Smooth muscle cell (in vitro differentiated cells): ENCODE measurements around the gene PTPRG. TPM values are rescaled to one million over a fixed set of nuclear protein-coding genes. Genes with fewer than 3 reads are reported as not detected.
A peak's percentile ranks its signal among the peaks of the same experiment; 100 is the strongest.

Source experiments
- DNase-seq: peaks from one replicate; lab custom pipeline; 2025; ENCODE audit not compliant: unreplicated experiment; lab: John Stamatoyannopoulos, UW
- H2AFZ ChIP-seq: fragments of 200-600 bp; sonication (generic); 2 replicates; pipeline ENCODE4 v1.6.0; 2016; ENCODE audit warnings: antibody characterized with exemption, low read depth, mild to moderate bottlenecking
- H3F3A ChIP-seq: fragments of 200-600 bp; sonication (generic); 2 replicates; pipeline ENCODE4 v1.6.0; 2017; ENCODE audit warnings: antibody characterized with exemption, low read depth
- H3K27ac ChIP-seq: fragments of 200-600 bp; sonication (generic); 2 replicates; pipeline ENCODE4 v1.5.1; 2016; ENCODE audit warnings: low read depth, mild to moderate bottlenecking
- H3K27me3 ChIP-seq: fragments of 200-600 bp; sonication (generic); 2 replicates; pipeline ENCODE4 v1.6.1; 2016; ENCODE audit warnings: low read depth, mild to moderate bottlenecking
- H3K36me3 ChIP-seq: fragments of 200-600 bp; sonication (generic); 2 replicates; pipeline ENCODE4 v1.5.1; 2016; ENCODE audit warnings: low read depth
- H3K4me1 ChIP-seq: fragments of 200-600 bp; sonication (generic); 2 replicates; pipeline ENCODE4 v1.5.1; 2016; ENCODE audit warnings: low read depth
- H3K4me2 ChIP-seq: fragments of 200-600 bp; sonication (generic); 2 replicates; pipeline ENCODE4 v1.6.0; 2016; ENCODE audit warnings: mild to moderate bottlenecking
- H3K4me3 ChIP-seq: fragments of 200-600 bp; sonication (generic); 2 replicates; pipeline ENCODE4 v1.5.1; 2016; ENCODE audit warnings: mild to moderate bottlenecking
- H3K79me2 ChIP-seq: fragments of 200-600 bp; sonication (generic); 2 replicates; pipeline ENCODE4 v1.6.0; 2016; ENCODE audit warnings: low read depth, mild to moderate bottlenecking
- H3K9ac ChIP-seq: fragments of 200-600 bp; sonication (generic); 2 replicates; pipeline ENCODE4 v1.6.0; 2016; ENCODE audit warnings: low read depth
- H3K9me3 ChIP-seq: fragments of 200-600 bp; sonication (generic); replicated peaks from 2 replicates; pipeline ENCODE4 v1.5.1; 2016; ENCODE audit warnings: low read depth
- H4K20me1 ChIP-seq: fragments of 200-600 bp; sonication (generic); 2 replicates; pipeline ENCODE4 v1.6.0; 2016; ENCODE audit warnings: low read depth
- CTCF ChIP-seq: fragments of 200-600 bp; sonication (generic); IDR thresholded peaks from 2 replicates; pipeline ENCODE4 v1.5.1; 2017; ENCODE audit warnings: borderline replicate concordance, mild to moderate bottlenecking, antibody characterized with exemption; ENCODE audit not compliant: insufficient read depth, poor library complexity, severe bottlenecking
- WGBS: methylation state at CpG from one replicate; pipeline ENCODE4 v1.1.7; 2016; ENCODE audit warnings: low lambda C conversion rate; 5-methylcytosine and 5-hydroxymethylcytosine counted together
- polyA plus RNA-seq: library from polyadenylated mRNA; unstranded; fragments of >200 nt; fragmentation: Nextera tagmentation; extraction: Ambion mirVana; gene quantifications from 2 replicates; pipeline ENCODE4 v1.2.1, GENCODE V29; 2016
- total RNA-seq: library from RNA; depleted of rRNA; stranded (reverse); fragments of >200 nt; gene quantifications from 2 replicates; pipeline ENCODE4 v1.2.3, GENCODE V29; 2014

The PTPRG gene
- total and polyA plus RNA-seq, 2 experiments from 2014 or later, result 21.2 to 87.3 TPM

GRCh38 chr3:61863579-61863978 lies 302.2 kb downstream of the PTPRG start:
- H3K36me3 ChIP-seq, result no peaks in the 10 kb centered on the region
- H3K9me3 ChIP-seq, result no peaks in the 10 kb centered on the region
- H3K4me3 ChIP-seq, result no peak overlapping the region
- 59% methylated on average over 1 of the region's 1 CpG for WGBS
- DNase-seq, result no peak
- H4K20me1 ChIP-seq, result peaks cover 77% of the 10 kb centered on the region
- no peak overlapping the region for H3K4me2 ChIP-seq
- no peak overlapping the region for H3K9ac ChIP-seq
- H3F3A ChIP-seq, result no peaks in the 10 kb centered on the region
- TF ChIP-seq CTCF, result no peak
- H3K27me3 ChIP-seq, result no peaks in the 10 kb centered on the region
- H3K79me2 ChIP-seq, result peaks cover 8% of the 10 kb centered on the region
- H3K27ac ChIP-seq, result no peak overlapping the region
- no peak overlapping the region for H2AFZ ChIP-seq
- peaks cover 6% of the 10 kb centered on the region for H3K4me1 ChIP-seq

GRCh38 chr3:61864886-61865285 lies 303.5 kb downstream of the PTPRG start:
- Histone ChIP-seq H3K36me3 (no peaks in the 10 kb centered on the region), H3K9ac (no peak overlapping the region), H3K27me3 (no peaks in the 10 kb centered on the region), H4K20me1 (peaks cover 85% of the 10 kb centered on the region), H3K79me2 (no peaks in the 10 kb centered on the region), H3K4me3 (no peak overlapping the region), H3K4me2 (peak overlapping the region; percentile 14), H3K4me1 (peaks cover 16% of the 10 kb centered on the region), H3K9me3 (no peaks in the 10 kb centered on the region), H3K27ac (no peak overlapping the region), H2AFZ (no peak overlapping the region), H3F3A (no peaks in the 10 kb centered on the region)
- no peak for DNase-seq
- 67% methylated on average over 1 of the region's 1 CpG for WGBS
- TF ChIP-seq CTCF, result no peak

- H3K27ac ChIP-seq, result no peak overlapping the region
- no peaks in the 10 kb centered on the region for H3K79me2 ChIP-seq
- H3K4me2 ChIP-seq, result no peak overlapping the region
- H3K9me3 ChIP-seq, result no peaks in the 10 kb centered on the region
- no peak overlapping the region for H3K4me3 ChIP-seq
- H2AFZ ChIP-seq, result no peak overlapping the region
- no peaks in the 10 kb centered on the region for H3K36me3 ChIP-seq
- H3F3A ChIP-seq, result no peaks in the 10 kb centered on the region
- H3K4me1 ChIP-seq, result peaks cover 16% of the 10 kb centered on the region
- no peaks in the 10 kb centered on the region for H3K27me3 ChIP-seq
- TF ChIP-seq CTCF, result no peak
- WGBS, result 65% methylated on average over 6 of the region's 6 CpGs
- H3K9ac ChIP-seq, result no peak overlapping the region
- no peak for DNase-seq
- H4K20me1 ChIP-seq, result peaks cover 90% of the 10 kb centered on the region
These were observed 304.2 kb downstream of the PTPRG start for GRCh38 chr3:61865466-61866152.

GRCh38 chr3:61866153-61866542 lies 304.8 kb downstream of the PTPRG start:
- Histone ChIP-seq H3K4me2 (no peak overlapping the region), H3K9ac (no peak overlapping the region), H4K20me1 (peaks cover 96% of the 10 kb centered on the region), H3K79me2 (no peaks in the 10 kb centered on the region), H3K36me3 (no peaks in the 10 kb centered on the region), H3K27me3 (no peaks in the 10 kb centered on the region), H2AFZ (no peak overlapping the region), H3K9me3 (no peaks in the 10 kb centered on the region), H3K4me1 (peaks cover 16% of the 10 kb centered on the region), H3K27ac (no peak overlapping the region), H3F3A (no peaks in the 10 kb centered on the region), H3K4me3 (no peak overlapping the region)
- DNase-seq, result no peak
- WGBS, result 93% methylated on average over 2 of the region's 2 CpGs
- TF ChIP-seq CTCF, result no peak
